GM18868 (cell line): ENCODE measurements around the gene DEGS2.

Experiments used
- ATAC-seq: cut with Tn5 transposase; IDR thresholded peaks from one replicate; pipeline ENCODE4 v1.9.1; 2021; ENCODE audit warnings: mild to moderate bottlenecking, moderate library complexity; ENCODE audit not compliant: unreplicated experiment

DEGS2 gene

GRCh38 chr14:100115726-100116125 lies 43.7 kb downstream of the DEGS2 start:
- no peak for ATAC-seq

- no peak for ATAC-seq
Measured at GRCh38 chr14:100115236-100115635, 44.2 kb downstream of the DEGS2 start.

- no peak for ATAC-seq
Measured at GRCh38 chr14:100114109-100114765, 45.2 kb downstream of the DEGS2 start.

- ATAC-seq: no peak
Measured at GRCh38 chr14:100111931-100112704, 47.3 kb downstream of the DEGS2 start.

- ATAC-seq: no peak
Measured at GRCh38 chr14:100110816-100111215, 48.6 kb downstream of the DEGS2 start.

- no peak for ATAC-seq
Measured at GRCh38 chr14:100109594-100109955, 49.9 kb downstream of the DEGS2 start.

- ATAC-seq: no peak
Measured at GRCh38 chr14:100108840-100109593, 50.4 kb downstream of the DEGS2 start.

GRCh38 chr14:100108042-100108825 lies 51.2 kb downstream of the DEGS2 start:
- peak; percentile 65 for ATAC-seq

GRCh38 chr14:100107236-100107635 lies 52.2 kb downstream of the DEGS2 start:
- ATAC-seq: no peak

GRCh38 chr14:100106250-100107112 lies 53.0 kb downstream of the DEGS2 start:
- no peak for ATAC-seq

GRCh38 chr14:100105357-100106169 lies 53.9 kb downstream of the DEGS2 start:
- no peak for ATAC-seq

- ATAC-seq: no peak
Measured at GRCh38 chr14:100104523-100105300, 54.7 kb downstream of the DEGS2 start.

- no peak for ATAC-seq
Measured at GRCh38 chr14:100104006-100104352, 55.5 kb downstream of the DEGS2 start.

GRCh38 chr14:100103250-100104005 lies 56.0 kb downstream of the DEGS2 start:
- ATAC-seq: no peak

- ATAC-seq: no peak
Measured at GRCh38 chr14:100102156-100102785, 57.2 kb downstream of the DEGS2 start.

GRCh38 chr14:100100032-100100703 lies 59.3 kb downstream of the DEGS2 start:
- no peak for ATAC-seq

GRCh38 chr14:100098171-100098570 lies 61.3 kb downstream of the DEGS2 start:
- no peak for ATAC-seq
